GM12878 (cell line): Measurements from ENCODE around the gene AIFM1. TPM values are rescaled to one million over a fixed set of nuclear protein-coding genes. Genes with fewer than 3 reads are reported as not detected.

ENCODE experiments used
- ATAC-seq: fragments of 200-7000 bp; cut with Tn5 transposase; 3 replicates; pipeline ENCODE4 v1.9.1; 2020; ENCODE audit warnings: mild to moderate bottlenecking, moderate library complexity
- BruUV-seq: library from RNA; stranded (reverse); fragments of 400-500 nt; replicated peaks from 2 replicates; lab custom pipeline; 2021; lab: Mats Ljungman, UMichigan
- CTCF ChIA-PET: fragments of 300-600 bp; sonication (Branson Sonifier 250); formaldehyde crosslinking; extraction: SDS; loops from one replicate; lab custom pipeline; 2021; ENCODE audit warnings: inconsistent platforms; lab: Yijun Ruan, JAX
- POLR2A ChIA-PET: fragments of 350-600 bp; formaldehyde crosslinking; extraction: SDS; loops from one replicate; lab custom pipeline; 2021; ENCODE audit warnings: inconsistent platforms; lab: Charles Lee
- RAD21 ChIA-PET: fragments of 300-600 bp; sonication (Branson Sonifier 250); formaldehyde crosslinking; loops from one replicate; lab custom pipeline; 2023; ENCODE audit warnings: antibody characterized with exemption; ENCODE audit not compliant: unreplicated experiment; lab: Charles Lee
- SMC1A ChIA-PET: fragments of 300-600 bp; sonication (Branson Sonifier 250); formaldehyde crosslinking; loops from one replicate; lab custom pipeline; 2023; ENCODE audit not compliant: unreplicated experiment, uncharacterized antibody; lab: Charles Lee
- DNase-seq: peaks from one replicate; pipeline ENCODE4 v3.0.0-alpha.2; 2011; ENCODE audit warnings: low read depth, low spot score
- FAIRE-seq: peaks from 3 replicates; lab custom pipeline; 2011; peaks lifted over from hg19 to GRCh38; lab: Jason Lieb, UNC
- H2AFZ ChIP-seq: 2 replicates; pipeline ENCODE4 v1.6.0; 2011; ENCODE audit warnings: low read depth, low read length, control low read depth; ENCODE audit not compliant: control insufficient read depth
- H3K27ac ChIP-seq: 2 replicates; pipeline ENCODE4 v1.5.1; 2011; ENCODE audit warnings: control low read depth; ENCODE audit not compliant: control insufficient read depth, insufficient read depth
- H3K27me3 ChIP-seq, 2 experiments: replicated peaks in 1 of 2; 2 replicates each; pipeline versions ENCODE4 v1.6.0 to v1.6.1; 2011; ENCODE audit warnings: low read length in 1 of 2; ENCODE audit not compliant: control insufficient read depth in 2 of 2, insufficient read depth in 2 of 2
- H3K36me3 ChIP-seq, 2 experiments: 2 replicates each; pipeline ENCODE4 v1.5.1; 2011; ENCODE audit warnings: low read length in 1 of 2; ENCODE audit not compliant: control insufficient read depth in 2 of 2, insufficient read depth in 2 of 2
- H3K4me1 ChIP-seq: 2 replicates; pipeline ENCODE4 v1.6.1; 2011; ENCODE audit warnings: mild to moderate bottlenecking, low read length, moderate library complexity, mixed read lengths; ENCODE audit not compliant: control insufficient read depth, insufficient read depth
- H3K4me2 ChIP-seq: 2 replicates; pipeline ENCODE4 v1.6.0; 2011; ENCODE audit warnings: control low read depth; ENCODE audit not compliant: control insufficient read depth, insufficient read depth
- H3K4me3 ChIP-seq: fragments of 200-600 bp; sonication (generic); 2 replicates; pipeline ENCODE4 v1.5.1; 2016
- H3K79me2 ChIP-seq: 2 replicates; pipeline ENCODE4 v1.6.0; 2011; ENCODE audit warnings: low read length; ENCODE audit not compliant: control insufficient read depth, insufficient read depth
- H3K9ac ChIP-seq: 2 replicates; pipeline ENCODE4 v1.8.0; 2011; ENCODE audit warnings: low read length, control low read depth, mixed read lengths; ENCODE audit not compliant: control insufficient read depth, insufficient read depth
- H3K9me3 ChIP-seq: replicated peaks from 3 replicates; pipeline ENCODE4 v1.5.1; 2011; ENCODE audit warnings: mild to moderate bottlenecking, low read length; ENCODE audit not compliant: control insufficient read depth, insufficient read depth
- H4K20me1 ChIP-seq: 2 replicates; pipeline ENCODE4 v1.6.0; 2011; ENCODE audit not compliant: control insufficient read depth, insufficient read depth
- CBFB ChIP-seq: IDR thresholded peaks from 2 replicates; pipeline ENCODE4 v1.6.1; 2016; ENCODE audit warnings: antibody characterized with exemption, low read depth
- DPF2 ChIP-seq: fragments of 450-650 bp; IDR thresholded peaks from 2 replicates; pipeline ENCODE4 v1.6.1; 2017; ENCODE audit warnings: mild to moderate bottlenecking
- GABPA ChIP-seq: IDR thresholded peaks from 2 replicates; pipeline ENCODE4 v1.6.1; 2014; ENCODE audit warnings: antibody characterized with exemption, low read depth, mild to moderate bottlenecking, inconsistent platforms
- HDGF ChIP-seq: fragments of 450-650 bp; IDR thresholded peaks from 2 replicates; pipeline ENCODE4 v1.6.1; 2016; ENCODE audit warnings: antibody characterized with exemption
- IRF4 ChIP-seq: IDR thresholded peaks from 2 replicates; pipeline ENCODE4 v1.6.1; 2011; ENCODE audit warnings: low read depth, low read length
- KLF5 ChIP-seq: fragments of 450-650 bp; IDR thresholded peaks from 2 replicates; pipeline ENCODE4 v1.6.1; 2014; ENCODE audit warnings: mild to moderate bottlenecking; ENCODE audit not compliant: partially characterized antibody
- MTA2 ChIP-seq: fragments of 450-650 bp; IDR thresholded peaks from 2 replicates; pipeline ENCODE4 v1.6.1; 2016; ENCODE audit warnings: low read depth, mild to moderate bottlenecking, moderate library complexity
- MXI1 ChIP-seq: fragments of 150-350 bp; IDR thresholded peaks from 2 replicates; pipeline ENCODE4 v1.6.1; 2011; ENCODE audit warnings: low read depth, mild to moderate bottlenecking, inconsistent platforms, low read length, improper control_type of control experiment
- NFXL1 ChIP-seq: fragments of 450-650 bp; IDR thresholded peaks from 2 replicates; pipeline ENCODE4 v1.6.1; 2017; ENCODE audit warnings: antibody characterized with exemption, mild to moderate bottlenecking, borderline replicate concordance
- PAX8 ChIP-seq: fragments of 450-650 bp; IDR thresholded peaks from 2 replicates; pipeline ENCODE4 v1.6.1; 2017; ENCODE audit warnings: mild to moderate bottlenecking, moderate library complexity
- POLR2AphosphoS5 ChIP-seq: IDR thresholded peaks from 2 replicates; pipeline ENCODE4 v1.6.1; 2011; ENCODE audit warnings: mild to moderate bottlenecking, low read length, inconsistent platforms
- RFX5 ChIP-seq: IDR thresholded peaks from 2 replicates; pipeline ENCODE4 v1.6.1; 2011; ENCODE audit warnings: low read depth, low read length, improper control_type of control experiment
- TBL1XR1 ChIP-seq: IDR thresholded peaks from 2 replicates; pipeline ENCODE4 v1.6.1; 2012; ENCODE audit warnings: low read depth, low read length, improper control_type of control experiment
- ZNF687 ChIP-seq: fragments of 450-650 bp; IDR thresholded peaks from 2 replicates; pipeline ENCODE4 v1.6.1; 2017; ENCODE audit warnings: mild to moderate bottlenecking, moderate library complexity
- WGBS: methylation state at CpG from one replicate; pipeline ENCODE4 v1.1.6; 2016; ENCODE audit warnings: low lambda C conversion rate; ENCODE audit not compliant: insufficient replicate concordance, insufficient coverage; ENCODE audit errors: missing lambda C conversion rate; 5-methylcytosine and 5-hydroxymethylcytosine counted together
- in situ Hi-C: fragments of 300-500 bp; cut with MboI; formaldehyde crosslinking; loops from 9 replicates; pipeline ENCODE4 v1.14.3; 2018; ENCODE audit warnings: mixed read lengths
- intact Hi-C: fragments of 100-400 bp; cut with micrococcal nuclease; formaldehyde crosslinking; loops from one replicate; pipeline ENCODE4 v1.14.2; 2022; ENCODE audit not compliant: unreplicated experiment
- polyA plus RNA-seq, 11 experiments: library from polyadenylated mRNA; depleted of rRNA in 4 of 11; unstranded in 6 of 11; stranded (reverse) in 5 of 11; fragments of >200 nt; fragmentation: Nextera tagmentation in 4 of 11; fragmentation: Illumina TruSeq in 1 of 11; extraction: Ambion mirVana in 4 of 11; extraction: Trizol in 1 of 11; gene quantifications; 1 replicate in 1 of 11; 2 replicates in 10 of 11; pipeline versions ENCODE4 v1.2.1 to v1.2.3, GENCODE V29; 2011 to 2016; ENCODE audit warnings: inconsistent platforms in 2 of 11, missing spikeins in 2 of 11, low read depth in 1 of 11
- total RNA-seq, 4 experiments: library from RNA; depleted of rRNA in 3 of 4; stranded (reverse); fragments of >200 nt in 3 of 4; fragmentation: Illumina TruSeq in 1 of 4; extraction: Trizol in 1 of 4; gene quantifications; 2 replicates each; pipeline versions ENCODE4 v1.2.1 to v1.2.3, GENCODE V29; 2013 to 2021
- TF ChIP-seq, protein P1 (sequence below): fragments of 450-650 bp; IDR thresholded peaks from 2 replicates; pipeline ENCODE4 v1.6.1; 2016; ENCODE audit warnings: mild to moderate bottlenecking
- TF ChIP-seq, protein P2 (sequence below): fragments of 450-650 bp; IDR thresholded peaks from 2 replicates; pipeline ENCODE4 v1.6.1; 2017; ENCODE audit warnings: mild to moderate bottlenecking, low read depth, inconsistent platforms; ENCODE audit not compliant: poor library complexity, severe bottlenecking

The AIFM1 gene
- total and polyA plus RNA-seq, 10 of the 15 experiments (the other 5 are each of a cell fraction or from before 2014, with no cell fraction given), result 44.2 to 121 (median 80.0) TPM

- SMC1A ChIA-PET, result interaction anchor here (1.0 to 4.2 kb wide), 6 partner anchors 24 to 97 kb away, joined by 3 to 36 read pairs (median 6); partner anchors contain the start of genes ELF4 and RAB33A
- H3K36me3 ChIP-seq, result peaks cover 0 to 7% of the 10 kb centered on the region in 2 experiments; a peak in 3 of 4 replicates
- peak overlapping the region; percentile 70 for H3K4me3 ChIP-seq
- BruUV-seq, result no TSS peak
- WGBS, result 27% methylated on average over 15 of the region's 15 CpGs
- peak; percentile 42 for ATAC-seq
- peaks cover 43% of the 10 kb centered on the region for H3K4me1 ChIP-seq
- H3K9ac ChIP-seq, result peak overlapping the region; percentile 54
- no peaks in the 10 kb centered on the region; the same call in 2 of the 3 replicates for H3K9me3 ChIP-seq
- in situ Hi-C loops (loop anchor here (10.0 kb wide), 1 partner anchor 91 kb away; the partner anchor contains the start of gene RAB33A), intact Hi-C loops (loop anchor here (1.0 to 10.0 kb wide), 3 partner anchors 25 to 181 kb away; partner anchors contain the start of genes RAB33A and ZNF280C)
- peaks cover 52% of the 10 kb centered on the region for H3K79me2 ChIP-seq
- no peak for DNase-seq
- H3K27ac ChIP-seq, result peak overlapping the region; percentile 93
- POLR2A ChIA-PET, result interaction anchor here (0.6 to 4.5 kb wide), 8 partner anchors 25 to 95 kb away, joined by 3 to 28 read pairs (median 4); partner anchors contain the start of genes AIFM1 and RAB33A
- peak overlapping the region; percentile 51 for H3K4me2 ChIP-seq
- no peaks in the 10 kb centered on the region for H3K27me3 ChIP-seq
- H2AFZ ChIP-seq, result no peak overlapping the region
- FAIRE-seq, result no peak
- H4K20me1 ChIP-seq, result no peaks in the 10 kb centered on the region
- RAD21 ChIA-PET, result interaction anchor here (0.9 to 5.1 kb wide), 8 partner anchors 12 to 310 kb away, joined by 3 to 53 read pairs (median 6); no protein-coding TSS in a partner anchor
- CTCF ChIA-PET, result interaction anchor here (0.9 to 3.0 kb wide), 8 partner anchors 24 to 181 kb away, joined by 3 to 35 read pairs (median 4); partner anchors contain the start of gene RAB33A
- TF ChIP-seq MTA2 (peak; percentile 13; the same call in 1 of the 2 replicates), DPF2 (0 out of 2 replicates have a peak, but pooled peaks have one; percentile 22), TBL1XR1 (no peak), HDGF (0 out of 2 replicates have a peak, but pooled peaks have one; percentile 55), RFX5 (no peak), ZNF687 (peak; percentile 20; the same call in 1 of the 2 replicates), MXI1 (0 out of 2 replicates have a peak, but pooled peaks have one; percentile 5), POLR2AphosphoS5 (no peak), NFXL1 (no peak), GABPA (no peak), IRF4 (peak; percentile 63; the same call in 1 of the 2 replicates), CBFB (peak; percentile 38; the same call in 1 of the 2 replicates), PAX8 (no peak), KLF5 (no peak)
- TF ChIP-seq, protein P1, sequence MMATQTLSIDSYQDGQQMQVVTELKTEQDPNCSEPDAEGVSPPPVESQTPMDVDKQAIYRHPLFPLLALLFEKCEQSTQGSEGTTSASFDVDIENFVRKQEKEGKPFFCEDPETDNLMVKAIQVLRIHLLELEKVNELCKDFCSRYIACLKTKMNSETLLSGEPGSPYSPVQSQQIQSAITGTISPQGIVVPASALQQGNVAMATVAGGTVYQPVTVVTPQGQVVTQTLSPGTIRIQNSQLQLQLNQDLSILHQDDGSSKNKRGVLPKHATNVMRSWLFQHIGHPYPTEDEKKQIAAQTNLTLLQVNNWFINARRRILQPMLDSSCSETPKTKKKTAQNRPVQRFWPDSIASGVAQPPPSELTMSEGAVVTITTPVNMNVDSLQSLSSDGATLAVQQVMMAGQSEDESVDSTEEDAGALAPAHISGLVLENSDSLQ, result 0 out of 2 replicates have a peak, but pooled peaks have one; percentile 11
- TF ChIP-seq, protein P2, sequence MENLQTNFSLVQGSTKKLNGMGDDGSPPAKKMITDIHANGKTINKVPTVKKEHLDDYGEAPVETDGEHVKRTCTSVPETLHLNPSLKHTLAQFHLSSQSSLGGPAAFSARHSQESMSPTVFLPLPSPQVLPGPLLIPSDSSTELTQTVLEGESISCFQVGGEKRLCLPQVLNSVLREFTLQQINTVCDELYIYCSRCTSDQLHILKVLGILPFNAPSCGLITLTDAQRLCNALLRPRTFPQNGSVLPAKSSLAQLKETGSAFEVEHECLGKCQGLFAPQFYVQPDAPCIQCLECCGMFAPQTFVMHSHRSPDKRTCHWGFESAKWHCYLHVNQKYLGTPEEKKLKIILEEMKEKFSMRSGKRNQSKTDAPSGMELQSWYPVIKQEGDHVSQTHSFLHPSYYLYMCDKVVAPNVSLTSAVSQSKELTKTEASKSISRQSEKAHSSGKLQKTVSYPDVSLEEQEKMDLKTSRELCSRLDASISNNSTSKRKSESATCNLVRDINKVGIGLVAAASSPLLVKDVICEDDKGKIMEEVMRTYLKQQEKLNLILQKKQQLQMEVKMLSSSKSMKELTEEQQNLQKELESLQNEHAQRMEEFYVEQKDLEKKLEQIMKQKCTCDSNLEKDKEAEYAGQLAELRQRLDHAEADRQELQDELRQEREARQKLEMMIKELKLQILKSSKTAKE, result no peak
Observed at GRCh38 chrX:130083656-130084382, 81.8 kb downstream of the AIFM1 start.
